CD14-positive monocyte (primary cell): Measurements from ENCODE around the gene CAMTA1. TPM values are rescaled to one million over a fixed set of nuclear protein-coding genes. Genes with fewer than 3 reads are reported as not detected.

ENCODE experiments used
- DNase-seq, 3 donors: peaks; one replicate each; pipeline ENCODE4 v3.0.0-alpha.2; 2011 to 2022
- H2AFZ ChIP-seq: 2 replicates; pipeline ENCODE4 v1.6.0; 2012; ENCODE audit warnings: mild to moderate bottlenecking, low read depth, low read length, inconsistent platforms; ENCODE audit not compliant: insufficient read depth, poor library complexity, severe bottlenecking
- H3K27ac ChIP-seq, 2 donors: 1 replicate in 1 of 2; 2 replicates in 1 of 2; pipeline ENCODE4 v1.5.1; 2012 to 2013; ENCODE audit warnings: low read length in 2 of 2, control low read depth in 1 of 2, inconsistent platforms in 1 of 2, low read depth in 1 of 2, mild to moderate bottlenecking in 1 of 2
- H3K27me3 ChIP-seq, 2 donors: one replicate each; pipeline versions ENCODE4 v1.6.0 to v1.6.1; 2011 to 2013; ENCODE audit warnings: low read length in 2 of 2; ENCODE audit not compliant: control insufficient read depth in 2 of 2, insufficient read depth in 2 of 2
- H3K36me3 ChIP-seq, 2 donors: replicated peaks in 1 of 2; 1 replicate in 1 of 2; 2 replicates in 1 of 2; pipeline versions ENCODE4 v1.5.1 to v1.6.1; 2012 to 2013; ENCODE audit warnings: low read length in 2 of 2, control low read depth in 1 of 2, inconsistent platforms in 1 of 2, mild to moderate bottlenecking in 1 of 2; ENCODE audit not compliant: insufficient read depth in 2 of 2, control insufficient read depth in 1 of 2
- H3K4me1 ChIP-seq, 2 donors: 1 replicate in 1 of 2; 2 replicates in 1 of 2; pipeline versions ENCODE4 v1.5.1 to v1.6.1; 2012 to 2013; ENCODE audit warnings: low read length in 2 of 2, control low read depth in 1 of 2, inconsistent platforms in 1 of 2, mild to moderate bottlenecking in 1 of 2, moderate library complexity in 1 of 2; ENCODE audit not compliant: insufficient read depth in 2 of 2, control insufficient read depth in 1 of 2
- H3K4me2 ChIP-seq: replicated peaks from 2 replicates; pipeline ENCODE3; 2012; ENCODE audit warnings: low read length, moderate library complexity, mild to moderate bottlenecking; ENCODE audit not compliant: poor library complexity, severe bottlenecking; ENCODE audit errors: extremely low read depth
- H3K4me3 ChIP-seq, 3 experiments: fragments of 200-600 bp in 1 of 3; sonication (generic) in 1 of 3; replicated peaks in 1 of 3; 1 replicate in 2 of 3; 2 replicates in 1 of 3; pipeline ENCODE4 v1.5.1; 2011 to 2013; ENCODE audit warnings: low read length in 3 of 3, mild to moderate bottlenecking in 3 of 3, control low read depth in 2 of 3, low read depth in 2 of 3, inconsistent platforms in 1 of 3, moderate library complexity in 1 of 3
- H3K79me2 ChIP-seq: 2 replicates; pipeline ENCODE4 v1.6.0; 2012; ENCODE audit warnings: mild to moderate bottlenecking, control low read depth, inconsistent platforms, low read length, moderate library complexity; ENCODE audit not compliant: insufficient read depth
- H3K9ac ChIP-seq: 2 replicates; pipeline ENCODE4 v1.6.0; 2017; ENCODE audit warnings: low read length, mild to moderate bottlenecking; ENCODE audit not compliant: insufficient read depth, poor library complexity, severe bottlenecking
- H3K9me3 ChIP-seq, 2 donors: replicated peaks in 1 of 2; 1 replicate in 1 of 2; 2 replicates in 1 of 2; pipeline versions ENCODE4 v1.5.1 to v1.6.1; 2012 to 2013; ENCODE audit warnings: low read length in 2 of 2, control low read depth in 1 of 2; ENCODE audit not compliant: control insufficient read depth in 1 of 2, insufficient read depth in 1 of 2
- H4K20me1 ChIP-seq: 2 replicates; pipeline ENCODE4 v1.6.0; 2012; ENCODE audit warnings: mild to moderate bottlenecking, low read length, control low read depth, moderate library complexity; ENCODE audit not compliant: insufficient read depth
- H3K27ac Mint-ChIP-seq, 7 donors: one replicate each; pipeline ENCODE4 v1.8.0; 2020; ENCODE audit warnings: mild to moderate bottlenecking in 7 of 7, mixed read lengths in 7 of 7, moderate library complexity in 6 of 7, inconsistent platforms in 2 of 7
- H3K27me3 Mint-ChIP-seq, 3 donors: one replicate each; pipeline ENCODE4 v1.8.0; 2021 to 2022; ENCODE audit warnings: low read depth in 3 of 3, mild to moderate bottlenecking in 3 of 3, mixed read lengths in 3 of 3, moderate library complexity in 3 of 3, inconsistent platforms in 1 of 3
- H3K36me3 Mint-ChIP-seq, 2 donors: one replicate each; pipeline ENCODE4 v1.8.0; 2020; ENCODE audit warnings: mixed read lengths in 2 of 2, inconsistent platforms in 1 of 2, mild to moderate bottlenecking in 1 of 2
- H3K4me1 Mint-ChIP-seq: one replicate; pipeline ENCODE4 v1.8.0; 2020; ENCODE audit warnings: mild to moderate bottlenecking, mixed read lengths
- H3K4me3 Mint-ChIP-seq, 2 donors: one replicate each; pipeline ENCODE4 v1.8.0; 2020; ENCODE audit warnings: mild to moderate bottlenecking in 2 of 2, mixed read lengths in 2 of 2, moderate library complexity in 1 of 2
- H3K9me3 Mint-ChIP-seq, 7 donors: one replicate each; pipeline ENCODE4 v1.8.0; 2020 to 2022; ENCODE audit warnings: mixed read lengths in 7 of 7, mild to moderate bottlenecking in 6 of 7, moderate library complexity in 6 of 7, inconsistent platforms in 2 of 7
- WGBS: methylation state at CpG from one replicate; pipeline ENCODE4 v1.1.5; 2013; ENCODE audit warnings: missing lambda C conversion rate; ENCODE audit not compliant: insufficient coverage; 5-methylcytosine and 5-hydroxymethylcytosine counted together
- intact Hi-C, 2 donors: fragments of 100-400 bp; cut with micrococcal nuclease; formaldehyde crosslinking; loops; one replicate each; pipeline versions ENCODE4 v1.15.0 to v1.15.1; 2023
- polyA plus RNA-seq, 3 donors: library from polyadenylated mRNA; depleted of rRNA in 1 of 3; unstranded in 2 of 3; stranded (reverse) in 1 of 3; fragments of 300-500 nt in 2 of 3; fragments of >200 nt in 1 of 3; fragmentation: Illumina TruSeq in 2 of 3; gene quantifications; 1 replicate in 2 of 3; 2 replicates in 1 of 3; pipeline ENCODE4 v1.2.3, GENCODE V29; 2012 to 2021
- TF ChIP-seq, protein P1 (sequence below): fragments of 200-600 bp; IDR thresholded peaks from one replicate; pipeline ENCODE4 v1.8.0; 2022; ENCODE audit warnings: antibody characterized with exemption, mild to moderate bottlenecking

CAMTA1 gene
- polyA plus RNA-seq, 3 donors = 52.0 to 89.6 (median 78.3) TPM

- no peaks in the 10 kb centered on the region for H3K36me3 Mint-ChIP-seq
These were observed 387.6 kb downstream of the CAMTA1 start for GRCh38 chr1:7172804-7173203.

GRCh38 chr1:7174561-7174960 is 389.3 kb downstream of the CAMTA1 start:
- Mint-ChIP-seq H3K9me3 (peaks cover 5 to 13% (median 8%) of the 10 kb centered on the region in 7 donors), H3K27me3 (peaks cover 4 to 17% (median 4%) of the 10 kb centered on the region in 3 donors), H3K4me1 (peaks cover 5% of the 10 kb centered on the region), H3K36me3 (no peaks in the 10 kb centered on the region), H3K4me3 (no peak overlapping the region), H3K27ac (no peak overlapping the region)
- H3K9me3 ChIP-seq = peaks cover 0 to 3% of the 10 kb centered on the region in 2 donors
- DNase-seq = no peak
- WGBS = 96% methylated on average over 8 of the region's 12 CpGs
- TF ChIP-seq, protein P1, sequence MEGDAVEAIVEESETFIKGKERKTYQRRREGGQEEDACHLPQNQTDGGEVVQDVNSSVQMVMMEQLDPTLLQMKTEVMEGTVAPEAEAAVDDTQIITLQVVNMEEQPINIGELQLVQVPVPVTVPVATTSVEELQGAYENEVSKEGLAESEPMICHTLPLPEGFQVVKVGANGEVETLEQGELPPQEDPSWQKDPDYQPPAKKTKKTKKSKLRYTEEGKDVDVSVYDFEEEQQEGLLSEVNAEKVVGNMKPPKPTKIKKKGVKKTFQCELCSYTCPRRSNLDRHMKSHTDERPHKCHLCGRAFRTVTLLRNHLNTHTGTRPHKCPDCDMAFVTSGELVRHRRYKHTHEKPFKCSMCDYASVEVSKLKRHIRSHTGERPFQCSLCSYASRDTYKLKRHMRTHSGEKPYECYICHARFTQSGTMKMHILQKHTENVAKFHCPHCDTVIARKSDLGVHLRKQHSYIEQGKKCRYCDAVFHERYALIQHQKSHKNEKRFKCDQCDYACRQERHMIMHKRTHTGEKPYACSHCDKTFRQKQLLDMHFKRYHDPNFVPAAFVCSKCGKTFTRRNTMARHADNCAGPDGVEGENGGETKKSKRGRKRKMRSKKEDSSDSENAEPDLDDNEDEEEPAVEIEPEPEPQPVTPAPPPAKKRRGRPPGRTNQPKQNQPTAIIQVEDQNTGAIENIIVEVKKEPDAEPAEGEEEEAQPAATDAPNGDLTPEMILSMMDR = no peak
- intact Hi-C loops = no loop called here
- H3K27me3 ChIP-seq = no peaks in the 10 kb centered on the region
- no peaks in the 10 kb centered on the region for H3K36me3 ChIP-seq
- H4K20me1 ChIP-seq = no peaks in the 10 kb centered on the region
- H3K79me2 ChIP-seq = no peaks in the 10 kb centered on the region
- H3K9ac ChIP-seq = no peak overlapping the region
- no peak overlapping the region for H3K27ac ChIP-seq
- no peak overlapping the region for H3K4me3 ChIP-seq
- no peak overlapping the region for H2AFZ ChIP-seq
- H3K4me2 ChIP-seq = no peak overlapping the region
- H3K4me1 ChIP-seq = no peaks in the 10 kb centered on the region

More at GRCh38 chr1:7172804-7173203, 387.6 kb downstream of the CAMTA1 start:
- Mint-ChIP-seq H3K9me3 (peaks cover 3 to 9% (median 5%) of the 10 kb centered on the region in 7 donors), H3K27me3 (peaks cover 3 to 17% (median 6%) of the 10 kb centered on the region in 3 donors), H3K27ac (no peak overlapping the region), H3K4me1 (peaks cover 5% of the 10 kb centered on the region), H3K4me3 (no peak overlapping the region)
- Histone ChIP-seq H3K9me3 (no peaks in the 10 kb centered on the region), H3K4me2 (no peak overlapping the region), H2AFZ (no peak overlapping the region), H3K4me1 (no peaks in the 10 kb centered on the region), H3K9ac (no peak overlapping the region), H3K27ac (no peak overlapping the region), H3K36me3 (no peaks in the 10 kb centered on the region), H3K27me3 (no peaks in the 10 kb centered on the region), H4K20me1 (no peaks in the 10 kb centered on the region), H3K4me3 (no peak overlapping the region), H3K79me2 (no peaks in the 10 kb centered on the region)
- WGBS = 94% methylated on average over 14 of the region's 14 CpGs
- intact Hi-C loops = no loop called here
- TF ChIP-seq, protein P1 = no peak
- DNase-seq = no peak
